ENCODE measurements around the gene CFAP58. TPM values are rescaled to one million over a fixed set of nuclear protein-coding genes. Genes with fewer than 3 reads are reported as not detected.

CFAP58 gene
- total RNA-seq, 5 donors from 2014 or later (not counting 1 experiment from before 2014, with no cell fraction given), result not detected

DNA sequence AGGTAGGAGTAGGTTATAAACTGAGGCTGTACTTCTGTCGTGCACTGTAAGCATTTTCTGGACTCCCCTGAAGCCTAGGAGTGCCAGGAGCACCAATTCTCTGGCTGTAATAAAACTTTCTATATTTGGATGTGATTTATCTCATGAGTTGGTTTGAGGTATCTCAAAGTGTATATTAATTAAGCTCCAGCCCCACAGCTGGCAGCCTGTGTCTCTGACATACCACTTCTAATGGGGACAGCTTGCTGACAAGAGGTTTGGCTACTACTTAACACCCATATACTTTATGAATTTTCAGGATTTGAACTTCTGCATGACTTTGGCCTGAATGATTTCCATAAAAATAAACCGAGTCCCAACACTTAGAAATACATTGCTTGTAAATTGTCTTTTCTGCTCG lies 35.2 kb downstream of the CFAP58 start:
- no peak overlapping the region for H3K4me3 Mint-ChIP-seq
- H3K9me3 Mint-ChIP-seq, result no peaks in the 10 kb centered on the region
- no peaks in the 10 kb centered on the region for H3K36me3 Mint-ChIP-seq
- Histone ChIP-seq H3K27ac (ENCODE audit: low read length) (no peak overlapping the region), H3K9me3 (no peaks in the 10 kb centered on the region), H3K36me3 (ENCODE audit: control insufficient read depth in 2 of 2, extremely low read depth in 1 of 2, insufficient read depth in 1 of 2, low read length in 1 of 2) (no peaks in the 10 kb centered on the region), H3K4me1 (ENCODE audit: control insufficient read depth in 1 of 2, extremely low read depth in 1 of 2, insufficient read depth in 2 of 2, low read length in 2 of 2) (peaks cover 0 to 6% of the 10 kb centered on the region in 2 experiments), H3K27me3 (replicated peaks in 1 of 2; ENCODE audit: control insufficient read depth in 2 of 2, extremely low read depth in 1 of 2, insufficient read depth in 2 of 2, low read length in 1 of 2) (peaks cover 2 to 6% of the 10 kb centered on the region in 2 experiments), H3K4me3 (ENCODE audit: control insufficient read depth in 1 of 2, extremely low read depth in 1 of 2, low read length in 1 of 2) (no peak overlapping the region)
- no peak overlapping the region for H3K27ac Mint-ChIP-seq
- peaks cover 15 to 24% (median 16%) of the 10 kb centered on the region in 3 donors for H3K4me1 Mint-ChIP-seq
- peaks cover 19 to 25% of the 10 kb centered on the region in 2 donors for H3K27me3 Mint-ChIP-seq
- POLR2A ChIA-PET, result no interaction called here
- CTCF ChIA-PET, result interaction anchor here in 1 of 2 donors (1.0 kb wide), 1 partner anchor 315 kb away, joined by 5 read pairs; no protein-coding TSS in a partner anchor
- DNase-seq, result no peak
- 40% methylated on average over 1 of the region's 3 CpGs for WGBS (ENCODE audit: insufficient coverage)
- ATAC-seq (replicated peaks in 1 of 4), result no peak

DNA sequence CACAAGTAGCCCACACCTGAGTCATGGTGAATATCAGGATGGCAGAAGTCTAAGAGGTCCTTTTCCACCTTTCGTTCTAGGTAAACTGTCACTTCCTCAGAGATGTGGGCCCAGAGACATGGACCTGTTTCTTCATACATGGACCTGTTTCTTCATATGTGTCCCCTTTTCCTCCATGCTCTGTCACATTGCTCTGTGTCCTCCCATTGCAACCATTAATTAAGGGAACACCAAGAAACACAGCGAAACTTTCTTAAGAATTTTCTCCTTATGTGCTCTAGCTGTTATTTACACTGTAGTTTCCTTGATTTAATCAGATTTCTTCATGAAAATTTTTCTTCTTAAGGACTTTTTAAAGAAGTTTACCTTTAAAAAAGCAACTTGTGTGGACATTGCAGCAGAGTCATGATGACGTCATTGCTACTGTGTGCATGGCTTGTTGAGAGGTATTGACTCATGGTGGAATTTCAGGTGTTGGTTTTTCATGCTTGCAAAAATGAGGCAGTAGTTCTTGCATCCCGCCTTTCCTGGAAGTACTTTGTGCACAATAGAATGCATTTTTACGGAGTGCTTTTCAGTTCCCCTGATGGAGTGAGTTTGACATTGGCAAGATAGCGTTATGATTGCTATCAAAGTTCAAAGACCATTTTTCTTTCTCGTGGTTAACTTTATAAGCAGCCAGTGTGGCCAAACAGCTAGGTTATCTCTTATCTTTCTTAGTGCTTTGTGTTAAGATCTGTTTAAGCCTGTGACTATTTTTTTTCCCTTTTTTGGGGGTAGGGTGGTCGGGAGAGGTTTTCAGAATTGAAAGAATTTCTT lies 37.7 kb downstream of the CFAP58 start:
- ATAC-seq (replicated peaks in 1 of 4) (no peak), DNase-seq (peak in 1 of 35 experiments; percentile 11)
- H3K9me3 ChIP-seq, result no peaks in the 10 kb centered on the region
- Mint-ChIP-seq H3K36me3 (no peaks in the 10 kb centered on the region), H3K27ac (no peak overlapping the region), H3K4me1 (peaks cover 15 to 24% (median 16%) of the 10 kb centered on the region in 3 donors), H3K27me3 (peaks cover 22 to 24% of the 10 kb centered on the region in 2 donors), H3K9me3 (no peaks in the 10 kb centered on the region), H3K4me3 (no peak overlapping the region)
- ChIA-PET CTCF (no interaction called here), POLR2A (interaction anchor here in 1 of 2 donors (0.6 kb wide), 1 partner anchor 15 kb away, joined by 3 read pairs; no protein-coding TSS in a partner anchor)
- peaks cover 2% of the 10 kb centered on the region in 2 experiments for H3K27me3 ChIP-seq (replicated peaks in 1 of 2; ENCODE audit: control insufficient read depth in 2 of 2, extremely low read depth in 1 of 2, insufficient read depth in 2 of 2, low read length in 1 of 2)
- no peaks in the 10 kb centered on the region for H3K36me3 ChIP-seq (ENCODE audit: control insufficient read depth in 2 of 2, extremely low read depth in 1 of 2, insufficient read depth in 1 of 2, low read length in 1 of 2)
- no CpG with 5 or more reads among the region's 8 CpGs for WGBS (ENCODE audit: insufficient coverage)
- H3K27ac ChIP-seq (ENCODE audit: low read length), result no peak overlapping the region
- H3K4me3 ChIP-seq (ENCODE audit: control insufficient read depth in 1 of 2, extremely low read depth in 1 of 2, low read length in 1 of 2), result no peak overlapping the region
- peaks cover 0 to 6% of the 10 kb centered on the region in 2 experiments for H3K4me1 ChIP-seq (ENCODE audit: control insufficient read depth in 1 of 2, extremely low read depth in 1 of 2, insufficient read depth in 2 of 2, low read length in 2 of 2)

DNA sequence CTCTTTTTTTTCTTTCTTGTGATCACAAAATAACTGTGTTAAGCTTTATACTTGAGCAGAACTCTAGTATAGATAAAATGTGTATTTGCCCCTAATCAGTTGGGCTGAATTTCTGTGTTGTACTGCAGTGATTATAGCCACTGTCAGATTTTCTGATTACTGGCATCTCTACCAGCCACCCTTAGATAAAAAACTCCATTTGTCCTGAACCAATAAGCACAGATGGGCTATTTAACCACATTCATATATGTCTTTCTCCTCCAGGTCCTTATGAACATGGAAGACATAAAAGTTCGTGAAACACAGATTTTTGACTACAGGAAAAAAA lies 38.3 kb downstream of the CFAP58 start:
- ATAC-seq (replicated peaks in 1 of 4) (no peak), DNase-seq (no peak)
- Histone ChIP-seq H3K9me3 (no peaks in the 10 kb centered on the region), H3K4me3 (ENCODE audit: control insufficient read depth in 1 of 2, extremely low read depth in 1 of 2, low read length in 1 of 2) (no peak overlapping the region), H3K27me3 (replicated peaks in 1 of 2; ENCODE audit: control insufficient read depth in 2 of 2, extremely low read depth in 1 of 2, insufficient read depth in 2 of 2, low read length in 1 of 2) (peaks cover 2% of the 10 kb centered on the region in 2 experiments), H3K27ac (ENCODE audit: low read length) (no peak overlapping the region), H3K36me3 (ENCODE audit: control insufficient read depth in 2 of 2, extremely low read depth in 1 of 2, insufficient read depth in 1 of 2, low read length in 1 of 2) (no peaks in the 10 kb centered on the region), H3K4me1 (ENCODE audit: control insufficient read depth in 1 of 2, extremely low read depth in 1 of 2, insufficient read depth in 2 of 2, low read length in 2 of 2) (peaks cover 0 to 4% of the 10 kb centered on the region in 2 experiments)
- Mint-ChIP-seq H3K36me3 (no peaks in the 10 kb centered on the region), H3K9me3 (no peaks in the 10 kb centered on the region), H3K4me1 (peaks cover 15 to 24% (median 16%) of the 10 kb centered on the region in 3 donors), H3K27ac (no peak overlapping the region), H3K27me3 (peaks cover 21 to 24% of the 10 kb centered on the region in 2 donors), H3K4me3 (no peak overlapping the region)
- ChIA-PET POLR2A (no interaction called here), CTCF (interaction anchor here in 1 of 2 donors (0.7 kb wide), 1 partner anchor 143 kb away, joined by 3 read pairs; no protein-coding TSS in a partner anchor)
- no CpG with 5 or more reads among the region's 1 CpG for WGBS (ENCODE audit: insufficient coverage)

- ChIA-PET POLR2A (no interaction called here), CTCF (no interaction called here)
- Mint-ChIP-seq H3K27me3 (peaks cover 24 to 35% of the 10 kb centered on the region in 2 donors), H3K27ac (no peak overlapping the region), H3K36me3 (no peaks in the 10 kb centered on the region), H3K4me3 (no peak overlapping the region), H3K4me1 (peaks cover 6 to 10% (median 8%) of the 10 kb centered on the region in 3 donors), H3K9me3 (no peaks in the 10 kb centered on the region)
- Histone ChIP-seq H3K27me3 (replicated peaks in 1 of 2; ENCODE audit: control insufficient read depth in 2 of 2, extremely low read depth in 1 of 2, insufficient read depth in 2 of 2, low read length in 1 of 2) (peaks cover 2 to 3% of the 10 kb centered on the region in 2 experiments), H3K36me3 (ENCODE audit: control insufficient read depth in 2 of 2, extremely low read depth in 1 of 2, insufficient read depth in 1 of 2, low read length in 1 of 2) (no peaks in the 10 kb centered on the region), H3K4me1 (ENCODE audit: control insufficient read depth in 1 of 2, extremely low read depth in 1 of 2, insufficient read depth in 2 of 2, low read length in 2 of 2) (no peaks in the 10 kb centered on the region), H3K9me3 (no peaks in the 10 kb centered on the region), H3K4me3 (ENCODE audit: control insufficient read depth in 1 of 2, extremely low read depth in 1 of 2, low read length in 1 of 2) (no peak overlapping the region), H3K27ac (ENCODE audit: low read length) (no peak overlapping the region)
- WGBS (ENCODE audit: insufficient coverage), result 80% methylated on average over 1 of the region's 5 CpGs
- ATAC-seq (replicated peaks in 1 of 4) (no peak), DNase-seq (no peak)
Measured at GRCh38 chr10:104393387-104393786, 39.8 kb downstream of the CFAP58 start.

DNA sequence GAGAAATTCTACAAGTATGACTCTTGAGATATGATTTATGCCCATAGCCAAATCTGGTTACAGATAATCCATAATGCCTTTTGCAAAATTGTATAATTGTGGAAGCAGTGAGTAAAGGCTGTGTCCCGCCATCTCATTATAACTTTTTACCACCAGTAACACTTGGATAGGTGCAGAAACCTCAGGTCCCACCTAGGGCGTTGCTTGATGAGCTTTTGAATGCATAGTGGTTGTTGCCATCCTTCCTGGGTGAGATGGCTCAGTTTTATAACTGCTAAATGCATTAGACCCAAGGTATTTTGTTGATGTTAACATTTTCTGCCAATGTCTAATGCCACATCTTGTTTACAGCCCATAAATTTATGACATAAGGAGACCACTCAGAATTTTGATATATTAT lies 42.9 kb downstream of the CFAP58 start:
- no peaks in the 10 kb centered on the region for H3K4me1 ChIP-seq (ENCODE audit: control insufficient read depth in 1 of 2, extremely low read depth in 1 of 2, insufficient read depth in 2 of 2, low read length in 2 of 2)
- no CpG with 5 or more reads among the region's 2 CpGs for WGBS (ENCODE audit: insufficient coverage)
- H3K27me3 ChIP-seq (replicated peaks in 1 of 2; ENCODE audit: control insufficient read depth in 2 of 2, extremely low read depth in 1 of 2, insufficient read depth in 2 of 2, low read length in 1 of 2), result peaks cover 4 to 6% of the 10 kb centered on the region in 2 experiments
- H3K27ac Mint-ChIP-seq, result no peak overlapping the region
- no peaks in the 10 kb centered on the region for H3K9me3 Mint-ChIP-seq
- no peaks in the 10 kb centered on the region for H3K36me3 Mint-ChIP-seq
- H3K36me3 ChIP-seq (ENCODE audit: control insufficient read depth in 2 of 2, extremely low read depth in 1 of 2, insufficient read depth in 1 of 2, low read length in 1 of 2), result no peaks in the 10 kb centered on the region
- H3K4me3 Mint-ChIP-seq, result no peak overlapping the region
- ATAC-seq (replicated peaks in 1 of 4) (no peak), DNase-seq (peak in 1 of 35 experiments; percentile 5)
- H3K4me1 Mint-ChIP-seq, result peaks cover 3% of the 10 kb centered on the region in 3 donors
- peaks cover 41 to 43% of the 10 kb centered on the region in 2 donors for H3K27me3 Mint-ChIP-seq
- ChIA-PET CTCF (no interaction called here), POLR2A (no interaction called here)
- H3K9me3 ChIP-seq, result no peaks in the 10 kb centered on the region
- no peak overlapping the region for H3K4me3 ChIP-seq (ENCODE audit: control insufficient read depth in 1 of 2, extremely low read depth in 1 of 2, low read length in 1 of 2)
- H3K27ac ChIP-seq (ENCODE audit: low read length), result no peak overlapping the region

DNA sequence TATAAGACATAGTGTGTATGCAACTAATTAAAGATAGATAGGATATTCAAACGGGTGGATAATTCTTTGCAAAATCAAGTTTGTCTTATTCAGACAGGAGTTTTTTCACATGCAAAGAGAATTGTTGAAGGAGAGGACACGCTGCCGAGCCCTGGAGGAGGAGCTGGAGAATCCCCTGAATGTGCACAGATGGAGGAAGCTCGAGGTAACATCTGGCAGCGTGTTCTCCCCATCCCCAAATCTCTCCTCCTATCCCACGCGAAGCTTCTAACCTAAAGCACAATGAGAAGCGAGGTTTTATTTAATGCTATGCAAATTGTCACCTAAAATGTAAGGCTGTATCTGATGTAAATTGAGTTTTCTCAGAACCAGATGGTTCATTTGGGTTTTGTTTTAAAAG lies 50.0 kb downstream of the CFAP58 start:
- DNase-seq (no peak), ATAC-seq (replicated peaks in 1 of 4) (no peak)
- Histone ChIP-seq H3K27me3 (replicated peaks in 1 of 2; ENCODE audit: control insufficient read depth in 2 of 2, extremely low read depth in 1 of 2, insufficient read depth in 2 of 2, low read length in 1 of 2) (peaks cover 8 to 10% of the 10 kb centered on the region in 2 experiments), H3K4me3 (ENCODE audit: control insufficient read depth in 1 of 2, extremely low read depth in 1 of 2, low read length in 1 of 2) (no peak overlapping the region), H3K36me3 (ENCODE audit: control insufficient read depth in 2 of 2, extremely low read depth in 1 of 2, insufficient read depth in 1 of 2, low read length in 1 of 2) (no peaks in the 10 kb centered on the region), H3K4me1 (ENCODE audit: control insufficient read depth in 1 of 2, extremely low read depth in 1 of 2, insufficient read depth in 2 of 2, low read length in 2 of 2) (no peaks in the 10 kb centered on the region), H3K27ac (ENCODE audit: low read length) (no peak overlapping the region), H3K9me3 (no peaks in the 10 kb centered on the region)
- Mint-ChIP-seq H3K4me3 (no peak overlapping the region), H3K9me3 (no peaks in the 10 kb centered on the region), H3K4me1 (peaks cover 0 to 6% (median 4%) of the 10 kb centered on the region in 3 donors), H3K27me3 (peaks cover 30 to 33% of the 10 kb centered on the region in 2 donors), H3K27ac (no peak overlapping the region), H3K36me3 (no peaks in the 10 kb centered on the region)
- CTCF ChIA-PET, result no interaction called here
- WGBS (ENCODE audit: insufficient coverage), result no CpG with 5 or more reads among the region's 8 CpGs
- POLR2A ChIA-PET, result no interaction called here

Measured in T-cell (primary cell).